LoVo (cell line): ENCODE data around the gene INIP.

Experiments
- DNase-seq: peaks from one replicate; pipeline ENCODE4 v3.0.0-alpha.2; 2016; ENCODE audit warnings: low spot score

INIP gene

DNA sequence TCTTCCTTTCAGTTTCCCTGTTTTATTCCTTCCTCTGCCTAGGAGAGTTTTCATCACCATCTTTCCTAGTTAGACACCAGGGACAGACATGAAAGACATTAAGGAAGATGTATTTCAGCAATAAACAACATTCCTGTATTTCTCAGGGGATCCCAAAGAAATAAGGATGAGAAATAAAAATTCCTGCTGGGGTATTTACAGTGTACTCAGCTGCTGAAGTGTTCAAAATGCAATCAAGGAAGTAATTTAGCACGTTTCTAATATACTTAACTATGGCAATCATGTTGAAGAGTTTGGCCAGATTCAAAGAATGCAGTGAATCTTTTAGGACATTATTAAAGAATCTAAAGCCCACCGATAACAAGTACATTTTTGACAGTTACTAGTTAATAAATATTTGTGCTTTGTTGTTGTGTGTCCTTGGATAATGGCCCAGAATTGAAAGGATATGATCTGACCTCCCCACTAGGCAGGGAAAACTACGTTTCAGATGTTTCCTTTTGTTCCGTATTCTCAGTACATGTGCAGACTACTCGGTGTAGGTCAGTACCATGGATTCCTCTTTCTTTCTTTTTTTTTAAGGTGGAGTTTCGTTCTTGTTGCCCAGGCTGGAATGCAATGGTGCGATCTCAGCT lies 46.8 kb downstream of the INIP start:
- DNase-seq: no peak

DNA sequence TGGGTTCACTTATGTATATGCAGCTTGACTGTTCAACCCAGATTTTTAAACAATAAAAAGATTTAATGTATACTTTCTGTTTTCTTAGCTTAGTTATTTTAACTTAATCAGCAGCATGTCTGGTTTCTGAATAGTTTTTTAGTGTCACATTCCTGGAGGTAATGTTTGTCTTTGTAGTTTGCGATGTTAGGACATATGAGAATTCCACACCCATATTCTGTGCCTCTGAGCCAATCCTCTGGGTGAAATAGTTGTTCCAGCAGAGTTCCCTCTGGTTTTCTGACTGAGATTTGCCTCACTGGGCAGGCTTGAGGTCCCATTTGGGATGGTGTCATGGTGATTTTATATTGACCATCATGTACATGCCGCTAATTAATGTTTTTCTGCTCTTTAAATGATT lies 48.6 kb downstream of the INIP start:
- no peak for DNase-seq

DNA sequence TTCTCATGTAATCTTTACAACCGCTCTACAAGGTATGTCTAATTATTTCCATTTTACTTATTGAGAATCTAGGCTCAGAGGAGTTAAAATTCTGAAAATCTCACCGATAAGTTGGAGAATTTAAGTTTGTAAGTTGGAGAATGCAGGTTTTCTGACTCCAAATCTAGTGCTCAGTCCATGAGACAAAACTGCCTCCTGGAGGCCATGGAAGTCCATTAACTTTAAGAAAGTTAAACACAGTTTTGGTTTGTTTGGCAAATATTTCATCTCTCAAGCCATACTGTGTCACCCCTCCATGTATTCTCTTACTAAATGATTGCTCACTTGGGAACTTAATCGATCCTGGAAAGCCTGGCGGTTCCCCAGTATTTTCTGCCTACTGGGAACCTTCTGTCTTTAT lies 52.6 kb downstream of the INIP start:
- DNase-seq: no peak

DNA sequence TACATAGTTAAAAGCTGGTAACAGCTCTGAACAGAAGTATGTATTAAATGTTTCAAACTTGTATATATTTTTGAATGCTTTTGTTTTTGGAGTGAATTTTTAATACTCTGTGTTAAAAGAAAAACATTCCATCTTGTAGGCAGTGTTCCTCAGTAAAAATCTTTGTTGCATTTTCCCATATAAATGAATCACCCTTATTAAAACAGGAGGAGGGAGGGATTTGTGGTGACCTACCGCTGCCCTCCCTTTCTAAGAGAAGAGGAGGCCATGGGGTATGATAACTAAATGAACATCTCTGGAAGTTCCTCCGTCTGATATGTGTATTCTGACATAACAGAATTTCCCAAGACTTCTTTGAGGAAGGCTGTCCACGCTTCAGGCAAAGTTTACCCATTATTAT lies 53.4 kb downstream of the INIP start:
- DNase-seq: no peak

DNA sequence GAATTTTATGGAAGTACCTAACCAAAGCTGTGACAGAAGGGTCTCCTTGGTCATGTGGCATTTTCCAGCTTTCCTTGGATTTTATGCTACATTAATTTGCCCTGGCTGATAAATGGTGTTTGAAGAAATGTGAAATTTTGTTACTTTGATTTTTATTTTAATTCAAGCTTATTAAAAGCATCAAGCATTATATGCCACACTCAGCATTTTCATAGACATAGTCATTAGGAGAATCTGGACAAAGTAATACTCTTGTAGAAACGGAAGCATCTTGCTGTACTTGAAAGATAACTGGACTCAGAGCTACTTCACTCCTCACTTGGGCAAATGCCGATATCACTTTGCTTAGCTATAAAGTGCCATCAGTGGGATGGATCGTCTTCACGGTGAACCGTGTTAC lies 54.2 kb downstream of the INIP start:
- no peak for DNase-seq

DNA sequence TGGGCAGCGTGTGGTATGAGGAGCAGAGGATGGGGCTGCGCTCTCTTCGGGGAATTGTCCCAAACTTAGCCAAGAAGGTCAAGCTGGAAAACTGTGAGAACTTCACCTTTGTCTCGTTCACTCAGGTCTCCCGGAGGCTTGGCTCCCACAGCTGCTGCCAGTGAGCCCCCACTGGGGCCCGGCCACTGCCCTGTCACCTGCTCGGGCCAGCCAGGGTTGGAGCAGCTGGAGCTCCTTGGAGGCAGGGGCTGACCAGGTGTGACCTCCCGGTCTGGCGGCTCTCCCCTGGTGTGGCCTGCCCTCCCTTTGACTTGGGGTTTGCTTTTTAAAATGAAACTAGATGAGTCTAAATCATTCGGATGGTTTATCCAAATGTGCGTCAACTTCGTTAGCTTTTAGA lies 58.0 kb downstream of the INIP start:
- no peak for DNase-seq

DNA sequence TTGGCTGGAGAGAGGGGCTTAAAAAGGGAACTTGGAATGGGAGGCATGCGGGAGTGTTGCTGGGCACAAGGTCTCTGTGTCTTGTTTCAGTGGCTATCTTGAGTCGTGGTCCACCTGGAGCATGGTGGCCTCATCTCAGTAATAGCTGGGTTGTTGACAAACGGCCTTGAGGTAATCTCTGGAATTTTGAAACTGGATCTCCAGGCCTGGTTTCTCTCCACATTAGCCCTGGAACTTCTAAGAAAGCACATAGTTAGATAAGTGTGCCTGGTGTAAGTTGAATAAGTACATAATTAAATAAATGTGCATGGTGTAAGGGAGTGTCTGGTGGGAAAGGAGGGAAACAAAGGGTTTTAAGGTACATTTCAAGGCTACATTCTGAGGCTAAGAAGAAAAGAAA lies 62.2 kb downstream of the INIP start:
- DNase-seq: no peak

DNA sequence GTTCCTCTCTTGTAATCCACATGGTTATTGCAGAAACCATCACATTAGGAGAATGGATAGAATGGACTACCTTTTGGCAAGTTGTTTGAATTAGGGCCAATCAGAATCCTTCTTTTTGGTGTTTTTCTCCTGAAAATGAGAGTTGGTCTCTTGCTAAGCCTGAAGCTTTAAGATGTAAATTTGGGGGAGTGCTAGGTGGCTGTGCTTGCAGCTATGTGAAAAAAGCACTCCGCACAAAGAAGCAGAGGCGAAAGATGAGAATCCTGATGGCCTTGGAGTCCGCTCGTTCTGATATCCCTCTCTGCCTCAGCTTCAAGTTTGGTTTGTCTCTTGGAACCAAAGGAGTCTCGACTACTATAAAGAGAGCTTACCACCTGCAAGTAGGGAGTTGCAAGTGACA lies 63.6 kb downstream of the INIP start:
- DNase-seq: no peak

DNA sequence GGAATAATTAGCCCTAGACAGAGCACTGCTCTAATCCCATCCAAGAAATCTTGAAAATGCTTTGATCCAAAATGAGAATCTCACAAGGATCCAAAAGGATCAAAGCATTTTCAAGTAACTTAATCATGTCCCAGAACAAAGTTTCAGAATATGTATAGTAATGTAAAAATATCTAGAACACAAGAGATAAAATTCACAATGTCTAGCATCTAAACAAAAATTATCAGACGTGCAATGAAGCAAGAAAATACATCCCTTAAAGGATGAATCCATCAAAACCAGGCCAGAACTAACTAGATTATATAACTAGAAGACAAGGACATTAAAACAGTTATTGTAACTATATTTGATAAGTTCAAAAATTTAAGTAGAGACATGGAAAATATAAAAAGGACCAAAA lies 69.3 kb downstream of the INIP start:
- DNase-seq: no peak

DNA sequence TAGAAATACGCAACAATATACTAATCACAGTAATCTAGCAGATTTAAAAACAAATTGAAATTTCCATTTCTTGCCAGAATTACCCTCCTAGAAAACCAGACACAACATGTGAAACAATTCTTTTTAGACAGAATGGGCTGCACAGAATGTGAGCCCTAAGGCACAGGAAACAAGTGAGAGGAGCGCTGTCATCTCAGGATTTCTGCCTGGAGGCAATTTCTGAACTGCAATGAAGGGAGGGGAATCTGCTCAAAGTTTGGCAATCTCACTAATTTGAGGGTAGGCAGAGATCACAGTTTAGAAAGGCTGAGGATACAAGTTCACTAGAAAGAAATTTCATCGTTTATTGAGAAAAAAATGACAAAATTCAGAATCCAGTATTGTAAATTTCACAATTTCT lies 70.3 kb downstream of the INIP start:
- DNase-seq: no peak

DNA sequence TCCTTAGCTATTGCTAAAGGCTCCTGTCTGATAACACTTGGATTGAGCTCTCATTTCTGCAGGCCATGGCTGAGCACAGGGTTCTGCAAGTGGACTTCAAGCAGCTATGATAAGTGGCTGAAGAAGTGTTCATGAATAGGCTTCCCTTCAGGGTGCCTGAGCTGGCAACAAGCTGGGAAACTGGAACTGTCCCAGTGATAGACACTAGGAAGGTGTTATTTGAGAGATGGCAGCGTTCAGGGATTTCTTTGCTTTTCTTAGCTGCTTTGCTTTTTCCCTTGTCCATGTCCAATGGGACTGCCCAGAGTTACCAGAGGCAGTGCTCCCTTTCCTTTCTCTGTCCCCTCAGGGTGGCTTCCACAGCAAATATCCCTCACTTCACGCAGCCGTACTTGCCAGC lies 75.8 kb downstream of the INIP start:
- no peak for DNase-seq

DNA sequence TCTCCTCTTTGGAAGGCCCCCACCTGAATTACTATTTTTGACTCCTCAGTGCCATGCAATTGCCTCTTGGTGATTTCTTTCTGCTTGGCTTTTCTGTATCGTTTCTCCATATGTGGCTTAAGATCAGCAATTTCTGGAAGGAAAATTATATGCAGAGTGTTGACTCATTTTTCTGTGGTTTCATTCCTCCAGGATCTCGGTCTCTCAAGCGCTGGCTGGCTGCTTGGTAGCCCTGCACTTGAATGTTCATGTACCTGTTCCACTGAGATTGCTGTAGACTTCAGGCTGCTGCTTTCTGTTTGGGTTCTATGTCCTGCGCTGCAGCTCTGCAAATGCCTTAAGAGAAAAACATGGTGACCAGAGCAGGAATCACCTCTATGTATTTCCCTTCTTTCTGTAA lies 77.6 kb downstream of the INIP start:
- DNase-seq: no peak
